Measurements from ENCODE around the gene KCNJ9. TPM values are rescaled to one million over a fixed set of nuclear protein-coding genes. Genes with fewer than 3 reads are reported as not detected.

The KCNJ9 gene
- total and polyA plus RNA-seq, 2 experiments from 2014 or later = 0.24 to 0.34 TPM

DNA sequence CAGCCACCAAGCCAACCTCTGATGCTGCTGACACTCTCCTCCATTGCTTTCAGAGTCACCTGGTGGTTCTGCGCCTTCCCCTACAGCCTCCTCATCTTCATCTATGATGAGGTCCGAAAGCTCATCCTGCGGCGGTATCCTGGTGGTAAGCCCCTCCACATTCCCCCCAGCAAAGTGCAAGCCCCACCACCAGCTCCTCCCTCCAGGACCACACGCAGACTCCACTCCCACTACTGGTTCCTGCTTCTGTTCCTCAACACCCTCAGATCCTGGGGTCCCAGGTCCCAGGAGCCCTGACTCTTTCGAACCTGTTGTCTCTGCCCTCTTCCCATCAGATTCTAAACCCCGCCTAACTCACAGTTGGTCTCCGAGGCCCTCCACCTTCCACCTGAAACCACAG lies 58.5 kb downstream of the KCNJ9 start:
- Mint-ChIP-seq H3K27me3 (ENCODE audit: insufficient read depth, low read depth, poor library complexity) (peaks cover 6% of the 10 kb centered on the region), H3K4me3 (no peak overlapping the region), H3K36me3 (ENCODE audit: low read depth) (peaks cover 61% of the 10 kb centered on the region), H3K9me3 (no peaks in the 10 kb centered on the region), H3K27ac (no peak overlapping the region), H3K4me1 (peaks cover 6% of the 10 kb centered on the region; the same call in 2 of the 3 replicates)
- H3K27me3 ChIP-seq (ENCODE audit: insufficient read depth) = no peaks in the 10 kb centered on the region
- no peaks in the 10 kb centered on the region for H3F3A ChIP-seq (replicated peaks; ENCODE audit: low read depth)
- no peaks in the 10 kb centered on the region; the same call in 1 of the 2 replicates for H4K20me1 ChIP-seq (replicated peaks; ENCODE audit: insufficient read depth)
- no peak overlapping the region for H3K27ac ChIP-seq (ENCODE audit: low read depth)
- TF ChIP-seq, protein P1, sequence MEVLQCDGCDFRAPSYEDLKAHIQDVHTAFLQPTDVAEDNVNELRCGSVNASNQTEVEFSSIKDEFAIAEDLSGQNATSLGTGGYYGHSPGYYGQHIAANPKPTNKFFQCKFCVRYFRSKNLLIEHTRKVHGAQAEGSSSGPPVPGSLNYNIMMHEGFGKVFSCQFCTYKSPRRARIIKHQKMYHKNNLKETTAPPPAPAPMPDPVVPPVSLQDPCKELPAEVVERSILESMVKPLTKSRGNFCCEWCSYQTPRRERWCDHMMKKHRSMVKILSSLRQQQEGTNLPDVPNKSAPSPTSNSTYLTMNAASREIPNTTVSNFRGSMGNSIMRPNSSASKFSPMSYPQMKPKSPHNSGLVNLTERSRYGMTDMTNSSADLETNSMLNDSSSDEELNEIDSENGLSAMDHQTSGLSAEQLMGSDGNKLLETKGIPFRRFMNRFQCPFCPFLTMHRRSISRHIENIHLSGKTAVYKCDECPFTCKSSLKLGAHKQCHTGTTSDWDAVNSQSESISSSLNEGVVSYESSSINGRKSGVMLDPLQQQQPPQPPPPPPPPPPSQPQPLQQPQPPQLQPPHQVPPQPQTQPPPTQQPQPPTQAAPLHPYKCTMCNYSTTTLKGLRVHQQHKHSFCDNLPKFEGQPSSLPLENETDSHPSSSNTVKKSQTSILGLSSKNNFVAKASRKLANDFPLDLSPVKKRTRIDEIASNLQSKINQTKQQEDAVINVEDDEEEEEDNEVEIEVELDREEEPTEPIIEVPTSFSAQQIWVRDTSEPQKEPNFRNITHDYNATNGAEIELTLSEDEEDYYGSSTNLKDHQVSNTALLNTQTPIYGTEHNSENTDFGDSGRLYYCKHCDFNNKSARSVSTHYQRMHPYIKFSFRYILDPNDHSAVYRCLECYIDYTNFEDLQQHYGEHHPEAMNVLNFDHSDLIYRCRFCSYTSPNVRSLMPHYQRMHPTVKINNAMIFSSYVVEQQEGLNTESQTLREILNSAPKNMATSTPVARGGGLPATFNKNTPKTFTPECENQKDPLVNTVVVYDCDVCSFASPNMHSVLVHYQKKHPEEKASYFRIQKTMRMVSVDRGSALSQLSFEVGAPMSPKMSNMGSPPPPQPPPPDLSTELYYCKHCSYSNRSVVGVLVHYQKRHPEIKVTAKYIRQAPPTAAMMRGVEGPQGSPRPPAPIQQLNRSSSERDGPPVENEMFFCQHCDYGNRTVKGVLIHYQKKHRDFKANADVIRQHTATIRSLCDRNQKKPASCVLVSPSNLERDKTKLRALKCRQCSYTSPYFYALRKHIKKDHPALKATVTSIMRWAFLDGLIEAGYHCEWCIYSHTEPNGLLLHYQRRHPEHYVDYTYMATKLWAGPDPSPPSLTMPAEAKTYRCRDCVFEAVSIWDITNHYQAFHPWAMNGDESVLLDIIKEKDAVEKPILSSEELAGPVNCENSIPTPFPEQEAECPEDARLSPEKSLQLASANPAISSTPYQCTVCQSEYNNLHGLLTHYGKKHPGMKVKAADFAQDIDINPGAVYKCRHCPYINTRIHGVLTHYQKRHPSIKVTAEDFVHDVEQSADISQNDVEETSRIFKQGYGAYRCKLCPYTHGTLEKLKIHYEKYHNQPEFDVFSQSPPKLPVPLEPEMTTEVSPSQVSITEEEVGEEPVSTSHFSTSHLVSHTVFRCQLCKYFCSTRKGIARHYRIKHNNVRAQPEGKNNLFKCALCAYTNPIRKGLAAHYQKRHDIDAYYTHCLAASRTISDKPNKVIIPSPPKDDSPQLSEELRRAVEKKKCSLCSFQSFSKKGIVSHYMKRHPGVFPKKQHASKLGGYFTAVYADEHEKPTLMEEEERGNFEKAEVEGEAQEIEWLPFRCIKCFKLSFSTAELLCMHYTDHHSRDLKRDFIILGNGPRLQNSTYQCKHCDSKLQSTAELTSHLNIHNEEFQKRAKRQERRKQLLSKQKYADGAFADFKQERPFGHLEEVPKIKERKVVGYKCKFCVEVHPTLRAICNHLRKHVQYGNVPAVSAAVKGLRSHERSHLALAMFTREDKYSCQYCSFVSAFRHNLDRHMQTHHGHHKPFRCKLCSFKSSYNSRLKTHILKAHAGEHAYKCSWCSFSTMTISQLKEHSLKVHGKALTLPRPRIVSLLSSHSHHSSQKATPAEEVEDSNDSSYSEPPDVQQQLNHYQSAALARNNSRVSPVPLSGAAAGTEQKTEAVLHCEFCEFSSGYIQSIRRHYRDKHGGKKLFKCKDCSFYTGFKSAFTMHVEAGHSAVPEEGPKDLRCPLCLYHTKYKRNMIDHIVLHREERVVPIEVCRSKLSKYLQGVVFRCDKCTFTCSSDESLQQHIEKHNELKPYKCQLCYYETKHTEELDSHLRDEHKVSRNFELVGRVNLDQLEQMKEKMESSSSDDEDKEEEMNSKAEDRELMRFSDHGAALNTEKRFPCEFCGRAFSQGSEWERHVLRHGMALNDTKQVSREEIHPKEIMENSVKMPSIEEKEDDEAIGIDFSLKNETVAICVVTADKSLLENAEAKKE (CRISPR knock-in tag; IDR thresholded peaks at IDR 0.05) = no peak
- TF ChIP-seq STAT1 (IDR thresholded peaks at IDR 0.05; ENCODE audit: unreplicated experiment) (no peak), CTCF (conservative IDR thresholded peaks at IDR 0.05; ENCODE audit: low read depth in 2 of 2) (no peak), JUNB (IDR thresholded peaks at IDR 0.05; ENCODE audit: unreplicated experiment) (no peak), ZNF331 (CRISPR knock-in tag; IDR thresholded peaks at IDR 0.05; ENCODE audit: low read depth) (no peak), ZNF114 (CRISPR knock-in tag; IDR thresholded peaks at IDR 0.05) (no peak), EZH2 (IDR thresholded peaks at IDR 0.05; ENCODE audit: low read depth, unreplicated experiment) (no peak)
- TF ChIP-seq, protein P2, sequence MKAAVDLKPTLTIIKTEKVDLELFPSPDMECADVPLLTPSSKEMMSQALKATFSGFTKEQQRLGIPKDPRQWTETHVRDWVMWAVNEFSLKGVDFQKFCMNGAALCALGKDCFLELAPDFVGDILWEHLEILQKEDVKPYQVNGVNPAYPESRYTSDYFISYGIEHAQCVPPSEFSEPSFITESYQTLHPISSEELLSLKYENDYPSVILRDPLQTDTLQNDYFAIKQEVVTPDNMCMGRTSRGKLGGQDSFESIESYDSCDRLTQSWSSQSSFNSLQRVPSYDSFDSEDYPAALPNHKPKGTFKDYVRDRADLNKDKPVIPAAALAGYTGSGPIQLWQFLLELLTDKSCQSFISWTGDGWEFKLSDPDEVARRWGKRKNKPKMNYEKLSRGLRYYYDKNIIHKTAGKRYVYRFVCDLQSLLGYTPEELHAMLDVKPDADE (IDR thresholded peaks at IDR 0.05) = no peak
- H3K36me3 ChIP-seq (ENCODE audit: insufficient read depth) = no peaks in the 10 kb centered on the region; the same call in 1 of the 2 replicates
- H3K9me2 ChIP-seq (ENCODE audit: insufficient read depth) = no peaks in the 10 kb centered on the region
- H3K4me3 ChIP-seq = no peak overlapping the region
- no peaks in the 10 kb centered on the region; the same call in 1 of the 2 replicates for H3K4me1 ChIP-seq (ENCODE audit: insufficient read depth)
- no peak overlapping the region for H3K4me2 ChIP-seq
- H2AFZ ChIP-seq = no peak overlapping the region
- DNase-seq (ENCODE audit: low spot score) (no peak), ATAC-seq (no peak)
- no peaks in the 10 kb centered on the region for H3K79me2 ChIP-seq (replicated peaks; ENCODE audit: insufficient read depth)

Other genes starting within 250 kb of the KCNJ9 start
- gene VSIG8, start 218.9 kb upstream of the KCNJ9 start, total RNA-seq (2014; rRNA removed; shearing (Covaris generic)) = not detected in 2 replicates
- gene VSIG8, start 218.9 kb upstream of the KCNJ9 start, polyA plus RNA-seq (2016; fragmentation: Nextera tagmentation; extraction: Ambion mirVana) = not detected in 2 replicates
- not detected in 2 replicates for gene CFAP45, start 181.4 kb upstream of the KCNJ9 start, total RNA-seq (2014; rRNA removed; shearing (Covaris generic))
- 0.19 and 0.36 TPM in 2 replicates for gene CFAP45, start 181.4 kb upstream of the KCNJ9 start, polyA plus RNA-seq (2016; fragmentation: Nextera tagmentation; extraction: Ambion mirVana)
- gene TAGLN2, start 156.0 kb upstream of the KCNJ9 start, total RNA-seq (2014; rRNA removed; shearing (Covaris generic)) = 55.4 and 60.1 TPM in 2 replicates
- gene TAGLN2, start 156.0 kb upstream of the KCNJ9 start, polyA plus RNA-seq (2016; fragmentation: Nextera tagmentation; extraction: Ambion mirVana) = 53.7 and 58.2 TPM in 2 replicates
- 23.5 and 27.6 TPM in 2 replicates for gene IGSF9, start 135.9 kb upstream of the KCNJ9 start, total RNA-seq (2014; rRNA removed; shearing (Covaris generic))
- 9.3 and 10.3 TPM in 2 replicates for gene IGSF9, start 135.9 kb upstream of the KCNJ9 start, polyA plus RNA-seq (2016; fragmentation: Nextera tagmentation; extraction: Ambion mirVana)
- not detected in 2 replicates for gene SLAMF9, start 127.3 kb upstream of the KCNJ9 start, total RNA-seq (2014; rRNA removed; shearing (Covaris generic))
- not detected in 2 replicates for gene SLAMF9, start 127.3 kb upstream of the KCNJ9 start, polyA plus RNA-seq (2016; fragmentation: Nextera tagmentation; extraction: Ambion mirVana)
- gene PIGM, start 49.5 kb upstream of the KCNJ9 start, total RNA-seq (2014; rRNA removed; shearing (Covaris generic)) = 4.6 and 5.0 TPM in 2 replicates
- 5.0 TPM in 2 replicates for gene PIGM, start 49.5 kb upstream of the KCNJ9 start, polyA plus RNA-seq (2016; fragmentation: Nextera tagmentation; extraction: Ambion mirVana)
- 1.6 and 2.8 TPM in 2 replicates for gene KCNJ10, start 11.4 kb upstream of the KCNJ9 start, total RNA-seq (2014; rRNA removed; shearing (Covaris generic))
- 1.2 and 1.4 TPM in 2 replicates for gene KCNJ10, start 11.4 kb upstream of the KCNJ9 start, polyA plus RNA-seq (2016; fragmentation: Nextera tagmentation; extraction: Ambion mirVana)
- gene IGSF8, start 17.1 kb downstream of the KCNJ9 start, total RNA-seq (2014; rRNA removed; shearing (Covaris generic)) = 111 and 120 TPM in 2 replicates
- 38.4 and 41.5 TPM in 2 replicates for gene IGSF8, start 17.1 kb downstream of the KCNJ9 start, polyA plus RNA-seq (2016; fragmentation: Nextera tagmentation; extraction: Ambion mirVana)
- gene ATP1A2, start 34.2 kb downstream of the KCNJ9 start, total RNA-seq (2014; rRNA removed; shearing (Covaris generic)) = 17.7 and 18.3 TPM in 2 replicates
- gene ATP1A2, start 34.2 kb downstream of the KCNJ9 start, polyA plus RNA-seq (2016; fragmentation: Nextera tagmentation; extraction: Ambion mirVana) = 4.9 and 5.2 TPM in 2 replicates
- 0.23 and 0.63 TPM in 2 replicates for gene ATP1A4, start 70.1 kb downstream of the KCNJ9 start, total RNA-seq (2014; rRNA removed; shearing (Covaris generic))
- gene ATP1A4, start 70.1 kb downstream of the KCNJ9 start, polyA plus RNA-seq (2016; fragmentation: Nextera tagmentation; extraction: Ambion mirVana) = 0.27 and 0.43 TPM in 2 replicates
- 1.2 and 2.8 TPM in 2 replicates for gene CASQ1, start 109.0 kb downstream of the KCNJ9 start, total RNA-seq (2014; rRNA removed; shearing (Covaris generic))
- 1.0 and 1.1 TPM in 2 replicates for gene CASQ1, start 109.0 kb downstream of the KCNJ9 start, polyA plus RNA-seq (2016; fragmentation: Nextera tagmentation; extraction: Ambion mirVana)
- gene PEA15, start 123.8 kb downstream of the KCNJ9 start, total RNA-seq (2014; rRNA removed; shearing (Covaris generic)) = 80.8 and 104 TPM in 2 replicates
- 60.3 and 66.6 TPM in 2 replicates for gene PEA15, start 123.8 kb downstream of the KCNJ9 start, polyA plus RNA-seq (2016; fragmentation: Nextera tagmentation; extraction: Ambion mirVana)
- 84.4 and 104 TPM in 2 replicates for gene DCAF8, start 181.0 kb downstream of the KCNJ9 start, total RNA-seq (2014; rRNA removed; shearing (Covaris generic))
- 44.1 and 55.0 TPM in 2 replicates for gene DCAF8, start 181.0 kb downstream of the KCNJ9 start, polyA plus RNA-seq (2016; fragmentation: Nextera tagmentation; extraction: Ambion mirVana)
- gene PEX19, start 203.6 kb downstream of the KCNJ9 start, total RNA-seq (2014; rRNA removed; shearing (Covaris generic)) = 56.7 and 84.9 TPM in 2 replicates
- 18.4 and 21.8 TPM in 2 replicates for gene PEX19, start 203.6 kb downstream of the KCNJ9 start, polyA plus RNA-seq (2016; fragmentation: Nextera tagmentation; extraction: Ambion mirVana)